K562 (cell line): ENCODE measurements around the gene MFSD12. TPM values are rescaled to one million over a fixed set of nuclear protein-coding genes. Genes with fewer than 3 reads are reported as not detected.
A peak's percentile ranks its signal among the peaks of the same experiment; 100 is the strongest.

ENCODE experiments used
- GATAD2B ChIP-seq: fragments of 450-650 bp; IDR thresholded peaks from 2 replicates; pipeline ENCODE4 v1.6.1; 2017; ENCODE audit warnings: mild to moderate bottlenecking, borderline replicate concordance
- HDAC8 ChIP-seq: fragments of 450-650 bp; IDR thresholded peaks from 2 replicates; pipeline ENCODE4 v1.6.1; 2016; ENCODE audit warnings: mild to moderate bottlenecking, missing genetic modification characterization, moderate library complexity, missing compliant biosample characterization
- HMGN3 ChIP-seq: IDR thresholded peaks from 2 replicates; pipeline ENCODE4 v1.6.1; 2011; ENCODE audit warnings: borderline replicate concordance, low read depth, mild to moderate bottlenecking, mixed read lengths, low read length; ENCODE audit not compliant: insufficient read length; ENCODE audit errors: extremely low read depth
- MTA2 ChIP-seq: fragments of 450-650 bp; IDR thresholded peaks from 2 replicates; pipeline ENCODE4 v1.6.1; 2016; ENCODE audit warnings: low read depth
- PHTF2 ChIP-seq: fragments of 250-450 bp; sonication (Bioruptor Pico); IDR thresholded peaks from 2 replicates; pipeline ENCODE4 v1.5.0; 2021; ENCODE audit warnings: mild to moderate bottlenecking
- SMC3 ChIP-seq: conservative IDR thresholded peaks from 2 replicates; pipeline ENCODE4 v1.6.1; 2011; ENCODE audit warnings: low read depth, low read length, improper control_type of control experiment; ENCODE audit not compliant: insufficient read depth
- TEAD4 ChIP-seq, 2 experiments: sonication (generic) in 1 of 2; formaldehyde crosslinking in 1 of 2; IDR thresholded peaks; 2 replicates each; pipeline versions ENCODE4 v1.6.1 to v1.8.0; 2012 to 2022; ENCODE audit warnings: borderline replicate concordance in 1 of 2, inconsistent platforms in 1 of 2, low read length in 1 of 2, mild to moderate bottlenecking in 1 of 2, missing genetic modification reagents in 1 of 2
- ZSCAN32 ChIP-seq: fragments of 450-650 bp; formaldehyde crosslinking; IDR thresholded peaks from 2 replicates; pipeline ENCODE4 v1.4.0; 2020; ENCODE audit warnings: mild to moderate bottlenecking, moderate library complexity
- polyA plus RNA-seq, 8 experiments: library from polyadenylated mRNA; depleted of rRNA in 4 of 8; stranded (reverse) in 5 of 8; unstranded in 3 of 8; fragments of >200 nt; fragmentation: Nextera tagmentation in 2 of 8; fragmentation: Illumina TruSeq in 1 of 8; extraction: Ambion mirVana in 2 of 8; extraction: Trizol in 1 of 8; gene quantifications; 2 replicates each; pipeline versions ENCODE4 v1.2.1 to v1.2.3, GENCODE V29; 2011 to 2014; ENCODE audit warnings: inconsistent platforms in 1 of 8, missing spikeins in 1 of 8
- total RNA-seq, 7 experiments: library from RNA; depleted of rRNA in 6 of 7; stranded (reverse); fragments of >200 nt in 6 of 7; fragmentation: Illumina TruSeq in 2 of 7; extraction: Trizol in 2 of 7; gene quantifications; 2 replicates each; pipeline versions ENCODE4 v1.2.1 to v1.2.3, GENCODE V29; 2011 to 2021; ENCODE audit warnings: low replicate concordance in 1 of 7
- TF ChIP-seq, protein P1 (sequence below): fragments of 450-650 bp; IDR thresholded peaks from 2 replicates; pipeline ENCODE4 v1.6.1; 2016; ENCODE audit warnings: mild to moderate bottlenecking, moderate library complexity
- TF ChIP-seq, protein P2 (sequence below): fragments of 200-800 bp; sonication (Bioruptor generic); IDR thresholded peaks from 2 replicates; pipeline ENCODE4 v1.6.1; 2017; ENCODE audit warnings: missing genetic modification characterization, missing compliant biosample characterization
- TF ChIP-seq, protein P3 (sequence below): sonication (generic); IDR thresholded peaks from 2 replicates; pipeline ENCODE4 v1.6.1; 2016

Gene MFSD12
- total and polyA plus RNA-seq, 9 of the 15 experiments (the other 6 are each of a cell fraction or from before 2014, with no cell fraction given), result 0.69 to 112 (median 31.8) TPM

DNA sequence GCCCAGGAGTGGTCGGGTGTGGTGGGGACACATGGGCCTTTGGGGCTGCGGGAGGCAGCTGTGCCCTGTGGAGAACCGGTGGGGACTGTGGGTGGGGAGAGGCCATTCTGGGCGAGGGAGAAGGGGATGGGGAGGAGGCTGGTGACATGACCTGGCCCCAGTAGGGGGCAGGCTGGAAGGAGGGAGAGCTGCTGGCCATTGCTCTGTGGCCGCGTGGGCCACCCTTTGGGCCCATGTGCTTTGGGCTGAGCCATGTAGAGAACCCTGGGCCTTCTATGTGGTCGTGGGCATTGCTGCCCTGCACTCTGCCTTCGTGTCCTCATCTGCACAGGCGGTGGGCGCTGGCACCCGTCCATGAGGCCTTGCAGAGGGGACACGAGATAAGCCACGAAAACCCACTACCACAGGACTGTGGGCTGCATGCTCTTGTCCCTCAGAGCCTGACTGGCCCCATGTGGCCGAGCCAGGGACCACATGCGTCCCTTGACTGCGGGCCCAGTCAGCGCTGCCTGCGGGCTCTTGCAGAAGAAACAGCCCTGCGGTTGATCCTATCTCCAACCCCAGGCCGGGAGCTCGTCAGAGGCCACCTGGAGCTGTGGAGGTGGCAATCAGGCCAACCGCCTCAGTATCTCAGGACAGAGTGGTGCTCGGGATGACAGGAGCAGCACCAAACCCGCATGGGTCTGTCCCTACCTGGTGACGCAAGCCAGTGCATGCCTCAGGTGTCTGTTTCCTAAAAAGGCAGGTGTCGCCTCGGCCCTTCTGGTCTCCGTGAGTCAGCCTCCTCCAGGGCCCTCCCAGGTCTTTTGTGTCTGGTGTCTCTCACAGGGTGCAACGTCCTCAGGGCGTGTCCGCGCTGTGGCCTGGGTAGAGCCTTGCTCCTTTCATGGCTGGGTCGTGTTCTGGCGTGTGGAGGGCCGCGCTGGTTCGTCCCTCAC lies 37.0 kb downstream of the MFSD12 start (continued):
- TF ChIP-seq, protein P1, sequence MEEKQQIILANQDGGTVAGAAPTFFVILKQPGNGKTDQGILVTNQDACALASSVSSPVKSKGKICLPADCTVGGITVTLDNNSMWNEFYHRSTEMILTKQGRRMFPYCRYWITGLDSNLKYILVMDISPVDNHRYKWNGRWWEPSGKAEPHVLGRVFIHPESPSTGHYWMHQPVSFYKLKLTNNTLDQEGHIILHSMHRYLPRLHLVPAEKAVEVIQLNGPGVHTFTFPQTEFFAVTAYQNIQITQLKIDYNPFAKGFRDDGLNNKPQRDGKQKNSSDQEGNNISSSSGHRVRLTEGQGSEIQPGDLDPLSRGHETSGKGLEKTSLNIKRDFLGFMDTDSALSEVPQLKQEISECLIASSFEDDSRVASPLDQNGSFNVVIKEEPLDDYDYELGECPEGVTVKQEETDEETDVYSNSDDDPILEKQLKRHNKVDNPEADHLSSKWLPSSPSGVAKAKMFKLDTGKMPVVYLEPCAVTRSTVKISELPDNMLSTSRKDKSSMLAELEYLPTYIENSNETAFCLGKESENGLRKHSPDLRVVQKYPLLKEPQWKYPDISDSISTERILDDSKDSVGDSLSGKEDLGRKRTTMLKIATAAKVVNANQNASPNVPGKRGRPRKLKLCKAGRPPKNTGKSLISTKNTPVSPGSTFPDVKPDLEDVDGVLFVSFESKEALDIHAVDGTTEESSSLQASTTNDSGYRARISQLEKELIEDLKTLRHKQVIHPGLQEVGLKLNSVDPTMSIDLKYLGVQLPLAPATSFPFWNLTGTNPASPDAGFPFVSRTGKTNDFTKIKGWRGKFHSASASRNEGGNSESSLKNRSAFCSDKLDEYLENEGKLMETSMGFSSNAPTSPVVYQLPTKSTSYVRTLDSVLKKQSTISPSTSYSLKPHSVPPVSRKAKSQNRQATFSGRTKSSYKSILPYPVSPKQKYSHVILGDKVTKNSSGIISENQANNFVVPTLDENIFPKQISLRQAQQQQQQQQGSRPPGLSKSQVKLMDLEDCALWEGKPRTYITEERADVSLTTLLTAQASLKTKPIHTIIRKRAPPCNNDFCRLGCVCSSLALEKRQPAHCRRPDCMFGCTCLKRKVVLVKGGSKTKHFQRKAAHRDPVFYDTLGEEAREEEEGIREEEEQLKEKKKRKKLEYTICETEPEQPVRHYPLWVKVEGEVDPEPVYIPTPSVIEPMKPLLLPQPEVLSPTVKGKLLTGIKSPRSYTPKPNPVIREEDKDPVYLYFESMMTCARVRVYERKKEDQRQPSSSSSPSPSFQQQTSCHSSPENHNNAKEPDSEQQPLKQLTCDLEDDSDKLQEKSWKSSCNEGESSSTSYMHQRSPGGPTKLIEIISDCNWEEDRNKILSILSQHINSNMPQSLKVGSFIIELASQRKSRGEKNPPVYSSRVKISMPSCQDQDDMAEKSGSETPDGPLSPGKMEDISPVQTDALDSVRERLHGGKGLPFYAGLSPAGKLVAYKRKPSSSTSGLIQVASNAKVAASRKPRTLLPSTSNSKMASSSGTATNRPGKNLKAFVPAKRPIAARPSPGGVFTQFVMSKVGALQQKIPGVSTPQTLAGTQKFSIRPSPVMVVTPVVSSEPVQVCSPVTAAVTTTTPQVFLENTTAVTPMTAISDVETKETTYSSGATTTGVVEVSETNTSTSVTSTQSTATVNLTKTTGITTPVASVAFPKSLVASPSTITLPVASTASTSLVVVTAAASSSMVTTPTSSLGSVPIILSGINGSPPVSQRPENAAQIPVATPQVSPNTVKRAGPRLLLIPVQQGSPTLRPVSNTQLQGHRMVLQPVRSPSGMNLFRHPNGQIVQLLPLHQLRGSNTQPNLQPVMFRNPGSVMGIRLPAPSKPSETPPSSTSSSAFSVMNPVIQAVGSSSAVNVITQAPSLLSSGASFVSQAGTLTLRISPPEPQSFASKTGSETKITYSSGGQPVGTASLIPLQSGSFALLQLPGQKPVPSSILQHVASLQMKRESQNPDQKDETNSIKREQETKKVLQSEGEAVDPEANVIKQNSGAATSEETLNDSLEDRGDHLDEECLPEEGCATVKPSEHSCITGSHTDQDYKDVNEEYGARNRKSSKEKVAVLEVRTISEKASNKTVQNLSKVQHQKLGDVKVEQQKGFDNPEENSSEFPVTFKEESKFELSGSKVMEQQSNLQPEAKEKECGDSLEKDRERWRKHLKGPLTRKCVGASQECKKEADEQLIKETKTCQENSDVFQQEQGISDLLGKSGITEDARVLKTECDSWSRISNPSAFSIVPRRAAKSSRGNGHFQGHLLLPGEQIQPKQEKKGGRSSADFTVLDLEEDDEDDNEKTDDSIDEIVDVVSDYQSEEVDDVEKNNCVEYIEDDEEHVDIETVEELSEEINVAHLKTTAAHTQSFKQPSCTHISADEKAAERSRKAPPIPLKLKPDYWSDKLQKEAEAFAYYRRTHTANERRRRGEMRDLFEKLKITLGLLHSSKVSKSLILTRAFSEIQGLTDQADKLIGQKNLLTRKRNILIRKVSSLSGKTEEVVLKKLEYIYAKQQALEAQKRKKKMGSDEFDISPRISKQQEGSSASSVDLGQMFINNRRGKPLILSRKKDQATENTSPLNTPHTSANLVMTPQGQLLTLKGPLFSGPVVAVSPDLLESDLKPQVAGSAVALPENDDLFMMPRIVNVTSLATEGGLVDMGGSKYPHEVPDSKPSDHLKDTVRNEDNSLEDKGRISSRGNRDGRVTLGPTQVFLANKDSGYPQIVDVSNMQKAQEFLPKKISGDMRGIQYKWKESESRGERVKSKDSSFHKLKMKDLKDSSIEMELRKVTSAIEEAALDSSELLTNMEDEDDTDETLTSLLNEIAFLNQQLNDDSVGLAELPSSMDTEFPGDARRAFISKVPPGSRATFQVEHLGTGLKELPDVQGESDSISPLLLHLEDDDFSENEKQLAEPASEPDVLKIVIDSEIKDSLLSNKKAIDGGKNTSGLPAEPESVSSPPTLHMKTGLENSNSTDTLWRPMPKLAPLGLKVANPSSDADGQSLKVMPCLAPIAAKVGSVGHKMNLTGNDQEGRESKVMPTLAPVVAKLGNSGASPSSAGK, result peak; percentile 100
- TF ChIP-seq HMGN3, result peak; percentile 64
- no peak for TF ChIP-seq PHTF2 (CRISPR knock-in tag)
- peak; percentile 88 for TF ChIP-seq TEAD4 (IDR thresholded peaks at IDR 0.05; ENCODE audit: low read length)
- peak; percentile 98 for TF ChIP-seq TEAD4 (CRISPR knock-in tag; IDR thresholded peaks at IDR 0.05; ENCODE audit: borderline replicate concordance)
- peak; percentile 84; the same call in 1 of the 2 replicates for TF ChIP-seq HDAC8 (tag)
- TF ChIP-seq, protein P2, sequence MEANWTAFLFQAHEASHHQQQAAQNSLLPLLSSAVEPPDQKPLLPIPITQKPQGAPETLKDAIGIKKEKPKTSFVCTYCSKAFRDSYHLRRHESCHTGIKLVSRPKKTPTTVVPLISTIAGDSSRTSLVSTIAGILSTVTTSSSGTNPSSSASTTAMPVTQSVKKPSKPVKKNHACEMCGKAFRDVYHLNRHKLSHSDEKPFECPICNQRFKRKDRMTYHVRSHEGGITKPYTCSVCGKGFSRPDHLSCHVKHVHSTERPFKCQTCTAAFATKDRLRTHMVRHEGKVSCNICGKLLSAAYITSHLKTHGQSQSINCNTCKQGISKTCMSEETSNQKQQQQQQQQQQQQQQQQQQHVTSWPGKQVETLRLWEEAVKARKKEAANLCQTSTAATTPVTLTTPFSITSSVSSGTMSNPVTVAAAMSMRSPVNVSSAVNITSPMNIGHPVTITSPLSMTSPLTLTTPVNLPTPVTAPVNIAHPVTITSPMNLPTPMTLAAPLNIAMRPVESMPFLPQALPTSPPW, result peak; percentile 51; the same call in 1 of the 2 replicates
- TF ChIP-seq GATAD2B, result peak; percentile 87
- TF ChIP-seq ZSCAN32 (CRISPR knock-in tag), result 0 out of 2 replicates have a peak, but pooled peaks have one; percentile 26
- TF ChIP-seq SMC3, result 0 out of 2 replicates have a peak, but pooled peaks have one; percentile 7
- TF ChIP-seq, protein P3, sequence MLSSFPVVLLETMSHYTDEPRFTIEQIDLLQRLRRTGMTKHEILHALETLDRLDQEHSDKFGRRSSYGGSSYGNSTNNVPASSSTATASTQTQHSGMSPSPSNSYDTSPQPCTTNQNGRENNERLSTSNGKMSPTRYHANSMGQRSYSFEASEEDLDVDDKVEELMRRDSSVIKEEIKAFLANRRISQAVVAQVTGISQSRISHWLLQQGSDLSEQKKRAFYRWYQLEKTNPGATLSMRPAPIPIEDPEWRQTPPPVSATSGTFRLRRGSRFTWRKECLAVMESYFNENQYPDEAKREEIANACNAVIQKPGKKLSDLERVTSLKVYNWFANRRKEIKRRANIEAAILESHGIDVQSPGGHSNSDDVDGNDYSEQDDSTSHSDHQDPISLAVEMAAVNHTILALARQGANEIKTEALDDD, result no peak
- no peak for TF ChIP-seq MTA2
